Kidney (tissue), 14 donors: ENCODE data around the gene SULT2B1. TPM values are rescaled to one million over a fixed set of nuclear protein-coding genes. Genes with fewer than 3 reads are reported as not detected.
A peak's percentile ranks its signal among the peaks of the same experiment; 100 is the strongest.

Experiments
- DNase-seq, 5 donors: peaks; one replicate each; pipeline ENCODE4 v3.0.0-alpha.2; 2013 to 2020
- FAIRE-seq: peaks from 2 replicates; lab custom pipeline; 2012; peaks lifted over from hg19 to GRCh38; lab: Jason Lieb, UNC
- H3K27ac ChIP-seq, 2 donors: one replicate each; pipeline ENCODE4 v1.7.0; 2013; ENCODE audit warnings: low read depth in 2 of 2, low read length in 2 of 2, inconsistent platforms in 1 of 2
- H3K27me3 ChIP-seq: one replicate; pipeline ENCODE4 v1.7.1; 2013; ENCODE audit warnings: low read length, inconsistent platforms; ENCODE audit not compliant: control insufficient read depth, insufficient read depth
- H3K36me3 ChIP-seq, 3 donors: one replicate each; pipeline versions ENCODE4 v1.7.0 to v1.7.1; 2013; ENCODE audit warnings: low read length in 3 of 3, control low read depth in 1 of 3, inconsistent platforms in 1 of 3; ENCODE audit not compliant: insufficient read depth in 3 of 3, control insufficient read depth in 2 of 3
- H3K4me1 ChIP-seq, 3 donors: one replicate each; pipeline versions ENCODE4 v1.7.0 to v1.7.1; 2013; ENCODE audit warnings: low read length in 3 of 3, inconsistent platforms in 1 of 3, low read depth in 1 of 3; ENCODE audit not compliant: control insufficient read depth in 2 of 3, insufficient read depth in 2 of 3
- H3K4me3 ChIP-seq, 3 donors: one replicate each; pipeline versions ENCODE4 v1.7.0 to v1.8.1; 2013; ENCODE audit warnings: low read length in 3 of 3, control low read depth in 1 of 3, inconsistent platforms in 1 of 3
- H3K9ac ChIP-seq, 3 donors: one replicate each; pipeline versions ENCODE4 v1.7.0 to v1.7.1; 2013; ENCODE audit warnings: low read length in 3 of 3, control low read depth in 1 of 3, inconsistent platforms in 1 of 3
- H3K9me3 ChIP-seq, 3 donors: one replicate each; pipeline versions ENCODE4 v1.7.0 to v1.7.1; 2013; ENCODE audit warnings: low read length in 3 of 3, control low read depth in 1 of 3, inconsistent platforms in 1 of 3; ENCODE audit not compliant: control insufficient read depth in 2 of 3, insufficient read depth in 1 of 3
- CTCF ChIP-seq: IDR thresholded peaks from 3 replicates; pipeline ENCODE4 v1.5.1; 2012; ENCODE audit warnings: mild to moderate bottlenecking, moderate library complexity, borderline replicate concordance; ENCODE audit not compliant: insufficient read depth; ENCODE audit errors: extremely low read depth
- intact Hi-C: fragments of 100-400 bp; cut with DNase I; formaldehyde crosslinking; loops from one replicate; pipeline ENCODE4 v1.11.1; 2022
- polyA plus RNA-seq: library from polyadenylated mRNA; stranded (reverse); fragments of 350-450 nt; fragmentation: Illumina TruSeq; extraction: RNeasy Lipid Tissue Mini Kit (QIAGEN cat#74804); gene quantifications from one replicate; pipeline ENCODE4 v1.2.3, GENCODE V29; 2014; ENCODE audit warnings: low read depth, low replicate concordance; ENCODE audit not compliant: insufficient read depth
- total RNA-seq: library from RNA; stranded (reverse); fragmentation: NEBNext Ultra II Directional; extraction: Animal tissue kit (Norgen Biotek cat#: 25700); gene quantifications from one replicate; pipeline ENCODE4 v1.2.1, GENCODE V29; 2021
- donor health status: control.
- donor health status: control.
- donor health status: control.
- donor health status: control.
- donor health status: control.
- donor health status: DM: yes; HTN: yes; CAD: no.
- donor health status: Normal renal cell carcinoma (clear cell type).

Gene SULT2B1
- total and polyA plus RNA-seq, 2 donors from 2014 or later: 2.3 TPM

- intact Hi-C loops: no loop called here
Observed at GRCh38 chr19:48507911-48508439, 44.0 kb upstream of the SULT2B1 start.

GRCh38 chr19:48508729-48509411, 43.1 kb upstream of the SULT2B1 start:
- Histone ChIP-seq H3K27me3 (peaks cover 13% of the 10 kb centered on the region), H3K27ac (no peak overlapping the region), H3K9me3 (peaks cover 0 to 3% (median 0%) of the 10 kb centered on the region in 3 donors), H3K9ac (no peak overlapping the region), H3K36me3 (no peaks in the 10 kb centered on the region), H3K4me1 (peaks cover 0 to 7% (median 2%) of the 10 kb centered on the region in 3 donors), H3K4me3 (no peak overlapping the region)
- DNase-seq (peak in 1 of 5 donors; percentile 64), FAIRE-seq (no peak)
- no peak for TF ChIP-seq CTCF
- intact Hi-C loops: no loop called here

More at GRCh38 chr19:48507911-48508439, 44.0 kb upstream of the SULT2B1 start:
- Histone ChIP-seq H3K4me3 (no peak overlapping the region), H3K9ac (no peak overlapping the region), H3K27me3 (peaks cover 11% of the 10 kb centered on the region), H3K36me3 (no peaks in the 10 kb centered on the region), H3K4me1 (peaks cover 0 to 2% (median 2%) of the 10 kb centered on the region in 3 donors), H3K9me3 (peaks cover 0 to 3% (median 0%) of the 10 kb centered on the region in 3 donors), H3K27ac (no peak overlapping the region)
- FAIRE-seq (no peak), DNase-seq (no peak)
- TF ChIP-seq CTCF: no peak

- Histone ChIP-seq H3K4me3 (no peak overlapping the region), H3K27me3 (peaks cover 13% of the 10 kb centered on the region), H3K9me3 (peaks cover 0 to 3% (median 0%) of the 10 kb centered on the region in 3 donors), H3K4me1 (peaks cover 0 to 7% (median 2%) of the 10 kb centered on the region in 3 donors), H3K9ac (no peak overlapping the region), H3K36me3 (no peaks in the 10 kb centered on the region), H3K27ac (no peak overlapping the region)
- FAIRE-seq (no peak), DNase-seq (no peak)
- no peak for TF ChIP-seq CTCF
- intact Hi-C loops: no loop called here
Observed at GRCh38 chr19:48509467-48510194, 42.3 kb upstream of the SULT2B1 start.
